ENCODE results near the gene FAM20C.

The FAM20C gene

GRCh38 chr7:278081-278480 lies 85.7 kb downstream of the FAM20C start:
- Histone ChIP-seq H3K9me3 (ENCODE audit: control insufficient read depth, low read length) (peaks cover 19% of the 10 kb centered on the region), H4K91ac (ENCODE audit: low read length) (no peak overlapping the region), H3K23ac (ENCODE audit: low read length in 2 of 2) (no peak overlapping the region), H3K27ac (ENCODE audit: low read length, poor library complexity, severe bottlenecking) (no peak overlapping the region), H2BK120ac (ENCODE audit: low read depth, low read length) (no peak overlapping the region), H3K4me2 (ENCODE audit: low read length, poor library complexity, severe bottlenecking) (no peak overlapping the region), H3K4me3 (ENCODE audit: insufficient read depth in 1 of 2, low read depth in 1 of 2, low read length in 2 of 2) (no peak overlapping the region), H3K79me1 (replicated peaks; ENCODE audit: low read length, poor library complexity, severe bottlenecking) (no peaks in the 10 kb centered on the region), H4K8ac (ENCODE audit: low read length) (no peak overlapping the region), H3K36me3 (ENCODE audit: control insufficient read depth in 1 of 2, insufficient read depth in 2 of 2, low read depth in 1 of 2, low read length in 2 of 2) (no peaks in the 10 kb centered on the region), H3K4ac (ENCODE audit: low read depth in 1 of 2, low read length in 2 of 2) (no peak overlapping the region), H2BK5ac (ENCODE audit: low read depth, low read length, poor library complexity, severe bottlenecking) (no peak overlapping the region), H2AFZ (ENCODE audit: low read depth, low read length) (no peak overlapping the region), H3K14ac (ENCODE audit: low read length in 2 of 2) (no peak overlapping the region), H2BK12ac (ENCODE audit: low read length in 2 of 2) (no peak overlapping the region), H3K4me1 (ENCODE audit: control insufficient read depth, insufficient read depth, low read depth, low read length) (no peaks in the 10 kb centered on the region), H3K27me3 (ENCODE audit: control insufficient read depth in 1 of 2, insufficient read depth in 1 of 2, low read length in 2 of 2) (peaks cover 8 to 15% of the 10 kb centered on the region in 2 experiments), H3K9ac (ENCODE audit: low read length) (no peak overlapping the region), H2BK15ac (ENCODE audit: low read depth, poor library complexity, severe bottlenecking) (no peak overlapping the region), H2AK5ac (ENCODE audit: low read length, severe bottlenecking) (no peak overlapping the region), H3K18ac (ENCODE audit: low read depth in 1 of 2, low read length in 2 of 2) (no peak overlapping the region)
- WGBS: 87% methylated on average over 3 of the region's 5 CpGs
- no peak for DNase-seq

DNA sequence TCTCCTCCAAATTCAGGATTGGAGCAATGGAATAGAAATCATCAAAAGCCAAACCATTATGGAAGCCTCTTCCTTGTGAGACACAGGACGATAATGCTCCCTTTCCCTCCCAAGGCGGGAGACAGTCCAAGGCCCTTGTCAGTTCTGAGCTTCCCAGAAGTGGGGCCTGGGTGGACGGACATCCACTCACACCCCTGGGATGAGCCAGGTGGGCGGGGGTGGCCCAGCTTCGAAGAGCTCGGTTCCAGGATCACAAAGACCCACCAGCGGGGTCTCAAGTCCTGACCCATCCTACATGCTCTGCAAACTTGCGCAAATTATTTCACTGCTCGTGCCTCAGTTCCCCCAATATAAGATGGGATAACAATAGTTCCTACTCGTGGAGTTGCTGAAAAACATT lies 87.5 kb downstream of the FAM20C start:
- H3K36me3 ChIP-seq (ENCODE audit: control insufficient read depth in 1 of 2, insufficient read depth in 2 of 2, low read depth in 1 of 2, low read length in 2 of 2): no peaks in the 10 kb centered on the region
- no peak overlapping the region for H3K4me3 ChIP-seq (ENCODE audit: insufficient read depth in 1 of 2, low read depth in 1 of 2, low read length in 2 of 2)
- peaks cover 15% of the 10 kb centered on the region for H3K9me3 ChIP-seq (ENCODE audit: control insufficient read depth, low read length)
- no peak overlapping the region for H4K91ac ChIP-seq (ENCODE audit: low read length)
- H3K27ac ChIP-seq (ENCODE audit: low read length, poor library complexity, severe bottlenecking): no peak overlapping the region
- H3K27me3 ChIP-seq (ENCODE audit: control insufficient read depth in 1 of 2, insufficient read depth in 1 of 2, low read length in 2 of 2): peaks cover 12 to 25% of the 10 kb centered on the region in 2 experiments
- H2BK120ac ChIP-seq (ENCODE audit: low read depth, low read length): no peak overlapping the region
- H4K8ac ChIP-seq (ENCODE audit: low read length): no peak overlapping the region
- no peak overlapping the region for H2BK5ac ChIP-seq (ENCODE audit: low read depth, low read length, poor library complexity, severe bottlenecking)
- no peak overlapping the region for H3K9ac ChIP-seq (ENCODE audit: low read length)
- no peaks in the 10 kb centered on the region for H3K79me1 ChIP-seq (replicated peaks; ENCODE audit: low read length, poor library complexity, severe bottlenecking)
- no peak overlapping the region for H3K14ac ChIP-seq (ENCODE audit: low read length in 2 of 2)
- no peak overlapping the region for H2BK15ac ChIP-seq (ENCODE audit: low read depth, poor library complexity, severe bottlenecking)
- H2AK5ac ChIP-seq (ENCODE audit: low read length, severe bottlenecking): no peak overlapping the region
- DNase-seq: no peak
- H3K18ac ChIP-seq (ENCODE audit: low read depth in 1 of 2, low read length in 2 of 2): no peak overlapping the region
- H3K23ac ChIP-seq (ENCODE audit: low read length in 2 of 2): no peak overlapping the region
- no peak overlapping the region for H3K4me2 ChIP-seq (ENCODE audit: low read length, poor library complexity, severe bottlenecking)
- 82% methylated on average over 8 of the region's 10 CpGs for WGBS
- no peak overlapping the region for H3K4ac ChIP-seq (ENCODE audit: low read depth in 1 of 2, low read length in 2 of 2)
- H2BK12ac ChIP-seq (ENCODE audit: low read length in 2 of 2): no peak overlapping the region
- no peaks in the 10 kb centered on the region for H3K4me1 ChIP-seq (ENCODE audit: control insufficient read depth, insufficient read depth, low read depth, low read length)
- no peak overlapping the region for H2AFZ ChIP-seq (ENCODE audit: low read depth, low read length)

- Histone ChIP-seq H3K4me2 (ENCODE audit: low read length, poor library complexity, severe bottlenecking) (no peak overlapping the region), H3K79me1 (replicated peaks; ENCODE audit: low read length, poor library complexity, severe bottlenecking) (no peaks in the 10 kb centered on the region), H2BK15ac (ENCODE audit: low read depth, poor library complexity, severe bottlenecking) (no peak overlapping the region), H3K9ac (ENCODE audit: low read length) (no peak overlapping the region), H3K27me3 (ENCODE audit: control insufficient read depth in 1 of 2, insufficient read depth in 1 of 2, low read length in 2 of 2) (peaks cover 18 to 31% of the 10 kb centered on the region in 2 experiments), H4K8ac (ENCODE audit: low read length) (no peak overlapping the region), H2BK5ac (ENCODE audit: low read depth, low read length, poor library complexity, severe bottlenecking) (no peak overlapping the region), H2BK12ac (ENCODE audit: low read length in 2 of 2) (no peak overlapping the region), H3K18ac (ENCODE audit: low read depth in 1 of 2, low read length in 2 of 2) (no peak overlapping the region), H3K23ac (ENCODE audit: low read length in 2 of 2) (no peak overlapping the region), H3K4me3 (ENCODE audit: insufficient read depth in 1 of 2, low read depth in 1 of 2, low read length in 2 of 2) (no peak overlapping the region), H2AFZ (ENCODE audit: low read depth, low read length) (no peak overlapping the region), H3K14ac (ENCODE audit: low read length in 2 of 2) (no peak overlapping the region), H2AK5ac (ENCODE audit: low read length, severe bottlenecking) (no peak overlapping the region), H4K91ac (ENCODE audit: low read length) (no peak overlapping the region), H3K4me1 (ENCODE audit: control insufficient read depth, insufficient read depth, low read depth, low read length) (no peaks in the 10 kb centered on the region), H3K27ac (ENCODE audit: low read length, poor library complexity, severe bottlenecking) (no peak overlapping the region), H3K9me3 (ENCODE audit: control insufficient read depth, low read length) (peaks cover 15% of the 10 kb centered on the region), H3K36me3 (ENCODE audit: control insufficient read depth in 1 of 2, insufficient read depth in 2 of 2, low read depth in 1 of 2, low read length in 2 of 2) (no peaks in the 10 kb centered on the region), H3K4ac (ENCODE audit: low read depth in 1 of 2, low read length in 2 of 2) (no peak overlapping the region), H2BK120ac (ENCODE audit: low read depth, low read length) (no peak overlapping the region)
- 85% methylated on average over 9 of the region's 11 CpGs for WGBS
- DNase-seq: no peak
Measured at GRCh38 chr7:280461-280860, 88.1 kb downstream of the FAM20C start.

- Histone ChIP-seq H3K27me3 (ENCODE audit: control insufficient read depth in 1 of 2, insufficient read depth in 1 of 2, low read length in 2 of 2) (peaks cover 27 to 39% of the 10 kb centered on the region in 2 experiments), H3K4me3 (ENCODE audit: insufficient read depth in 1 of 2, low read depth in 1 of 2, low read length in 2 of 2) (no peak overlapping the region), H3K4me1 (ENCODE audit: control insufficient read depth, insufficient read depth, low read depth, low read length) (no peaks in the 10 kb centered on the region), H4K8ac (ENCODE audit: low read length) (no peak overlapping the region), H3K4ac (ENCODE audit: low read depth in 1 of 2, low read length in 2 of 2) (no peak overlapping the region), H3K36me3 (ENCODE audit: control insufficient read depth in 1 of 2, insufficient read depth in 2 of 2, low read depth in 1 of 2, low read length in 2 of 2) (no peaks in the 10 kb centered on the region), H2BK12ac (ENCODE audit: low read length in 2 of 2) (no peak overlapping the region), H4K91ac (ENCODE audit: low read length) (no peak overlapping the region), H3K14ac (ENCODE audit: low read length in 2 of 2) (no peak overlapping the region), H2AFZ (ENCODE audit: low read depth, low read length) (no peak overlapping the region), H2BK5ac (ENCODE audit: low read depth, low read length, poor library complexity, severe bottlenecking) (no peak overlapping the region), H2BK15ac (ENCODE audit: low read depth, poor library complexity, severe bottlenecking) (no peak overlapping the region), H3K27ac (ENCODE audit: low read length, poor library complexity, severe bottlenecking) (no peak overlapping the region), H3K23ac (ENCODE audit: low read length in 2 of 2) (no peak overlapping the region), H3K9me3 (ENCODE audit: control insufficient read depth, low read length) (peaks cover 11% of the 10 kb centered on the region), H3K4me2 (ENCODE audit: low read length, poor library complexity, severe bottlenecking) (no peak overlapping the region), H2AK5ac (ENCODE audit: low read length, severe bottlenecking) (no peak overlapping the region), H2BK120ac (ENCODE audit: low read depth, low read length) (no peak overlapping the region), H3K9ac (ENCODE audit: low read length) (no peak overlapping the region), H3K79me1 (replicated peaks; ENCODE audit: low read length, poor library complexity, severe bottlenecking) (no peaks in the 10 kb centered on the region), H3K18ac (ENCODE audit: low read depth in 1 of 2, low read length in 2 of 2) (no peak overlapping the region)
- WGBS: 86% methylated on average over 4 of the region's 8 CpGs
- no peak for DNase-seq
Measured at GRCh38 chr7:281637-282036, 89.3 kb downstream of the FAM20C start.
